Measurements from ENCODE around the gene ZNFX1.
"Not testable (repeated sequence)": the region's sequence is repeated elsewhere in the genome, so short reads cannot be mapped to it uniquely, and the experiment has no call there.

Gene ZNFX1

GRCh38 chr20:49230021-49230420, 47.8 kb downstream of the ZNFX1 start:
- no peak overlapping the region for H3K4me3 ChIP-seq (ENCODE audit: low read length)
- H3K27me3 ChIP-seq (ENCODE audit: control insufficient read depth, insufficient read depth, low read length) = no peaks in the 10 kb centered on the region
- peaks cover 45% of the 10 kb centered on the region for H3K36me3 ChIP-seq (ENCODE audit: control insufficient read depth, insufficient read depth, low read length)
- no peaks in the 10 kb centered on the region for H3K4me1 ChIP-seq (ENCODE audit: control insufficient read depth, insufficient read depth, low read length)
- no peak overlapping the region for H3K9ac ChIP-seq (ENCODE audit: low read length)
- no peak overlapping the region for H3K27ac ChIP-seq (ENCODE audit: low read depth, low read length)

- H3K9ac ChIP-seq (ENCODE audit: low read length) = no peak overlapping the region
- no peak overlapping the region for H3K27ac ChIP-seq (ENCODE audit: low read depth, low read length)
- H3K27me3 ChIP-seq (ENCODE audit: control insufficient read depth, insufficient read depth, low read length) = no peaks in the 10 kb centered on the region
- no peak overlapping the region for H3K4me3 ChIP-seq (ENCODE audit: low read length)
- H3K36me3 ChIP-seq (ENCODE audit: control insufficient read depth, insufficient read depth, low read length) = peaks cover 43% of the 10 kb centered on the region
- H3K4me1 ChIP-seq (ENCODE audit: control insufficient read depth, insufficient read depth, low read length) = no peaks in the 10 kb centered on the region
Observed at GRCh38 chr20:49229381-49229780, 48.5 kb downstream of the ZNFX1 start.

GRCh38 chr20:49228676-49229075, 49.2 kb downstream of the ZNFX1 start:
- Histone ChIP-seq H3K9ac (ENCODE audit: low read length) (no peak overlapping the region), H3K27ac (ENCODE audit: low read depth, low read length) (no peak overlapping the region), H3K4me3 (ENCODE audit: low read length) (no peak overlapping the region), H3K36me3 (ENCODE audit: control insufficient read depth, insufficient read depth, low read length) (peaks cover 47% of the 10 kb centered on the region), H3K27me3 (ENCODE audit: control insufficient read depth, insufficient read depth, low read length) (no peaks in the 10 kb centered on the region), H3K4me1 (ENCODE audit: control insufficient read depth, insufficient read depth, low read length) (no peaks in the 10 kb centered on the region)

- no peak overlapping the region for H3K27ac ChIP-seq (ENCODE audit: low read depth, low read length)
- no peak overlapping the region for H3K9ac ChIP-seq (ENCODE audit: low read length)
- H3K4me3 ChIP-seq (ENCODE audit: low read length) = no peak overlapping the region
- H3K36me3 ChIP-seq (ENCODE audit: control insufficient read depth, insufficient read depth, low read length) = peaks cover 48% of the 10 kb centered on the region
- no peaks in the 10 kb centered on the region for H3K4me1 ChIP-seq (ENCODE audit: control insufficient read depth, insufficient read depth, low read length)
- H3K27me3 ChIP-seq (ENCODE audit: control insufficient read depth, insufficient read depth, low read length) = no peaks in the 10 kb centered on the region
Observed at GRCh38 chr20:49225896-49226295, 52.0 kb downstream of the ZNFX1 start.

GRCh38 chr20:49219924-49220831, 57.7 kb downstream of the ZNFX1 start:
- Histone ChIP-seq H3K4me1 (ENCODE audit: control insufficient read depth, insufficient read depth, low read length) (no peaks in the 10 kb centered on the region), H3K36me3 (ENCODE audit: control insufficient read depth, insufficient read depth, low read length) (peaks cover 27% of the 10 kb centered on the region), H3K27ac (ENCODE audit: low read depth, low read length) (peak overlapping the region; percentile 92)

GRCh38 chr20:49219091-49219923, 58.5 kb downstream of the ZNFX1 start, which contains the start of gene DDX27:
Gene DDX27, plus strand, starts transcription at chr20:49219416. Its CDS starts 33 bp downstream, at chr20:49219449.
- Histone ChIP-seq H3K27me3 (ENCODE audit: control insufficient read depth, insufficient read depth, low read length) (no peaks in the 10 kb centered on the region), H3K4me3 (ENCODE audit: low read length) (peak within 1 kb of the TSS; percentile 99), H3K9ac (ENCODE audit: low read length) (peak within 1 kb of the TSS; percentile 97), H3K4me1 (ENCODE audit: control insufficient read depth, insufficient read depth, low read length) (no peaks in the 10 kb centered on the region), H3K36me3 (ENCODE audit: control insufficient read depth, insufficient read depth, low read length) (peaks cover 21% of the 10 kb centered on the region), H3K27ac (ENCODE audit: low read depth, low read length) (peak within 1 kb of the TSS; percentile 92)

More at GRCh38 chr20:49219924-49220831, 57.7 kb downstream of the ZNFX1 start:
- peak overlapping the region; percentile 97 for H3K9ac ChIP-seq (ENCODE audit: low read length)
- peak overlapping the region; percentile 99 for H3K4me3 ChIP-seq (ENCODE audit: low read length)
- no peaks in the 10 kb centered on the region for H3K27me3 ChIP-seq (ENCODE audit: control insufficient read depth, insufficient read depth, low read length)

- Histone ChIP-seq H3K36me3 (ENCODE audit: control insufficient read depth, insufficient read depth, low read length) (peaks cover 15% of the 10 kb centered on the region), H3K27ac (ENCODE audit: low read depth, low read length) (peak overlapping the region; percentile 92), H3K4me3 (ENCODE audit: low read length) (peak overlapping the region; percentile 27)
- not testable (repeated sequence) for H3K4me1 ChIP-seq (ENCODE audit: control insufficient read depth, insufficient read depth, low read length); H3K9ac ChIP-seq (ENCODE audit: low read length); H3K27me3 ChIP-seq (ENCODE audit: control insufficient read depth, insufficient read depth, low read length)
Observed at GRCh38 chr20:49218739-49219090, 59.1 kb downstream of the ZNFX1 start.

GRCh38 chr20:49216991-49217578, 60.8 kb downstream of the ZNFX1 start:
- H3K36me3 ChIP-seq (ENCODE audit: control insufficient read depth, insufficient read depth, low read length) = peaks cover 7% of the 10 kb centered on the region
- no peak overlapping the region for H3K9ac ChIP-seq (ENCODE audit: low read length)
- no peak overlapping the region for H3K27ac ChIP-seq (ENCODE audit: low read depth, low read length)
- H3K4me3 ChIP-seq (ENCODE audit: low read length) = peak overlapping the region; percentile 17
- no peaks in the 10 kb centered on the region for H3K4me1 ChIP-seq (ENCODE audit: control insufficient read depth, insufficient read depth, low read length)
- H3K27me3 ChIP-seq (ENCODE audit: control insufficient read depth, insufficient read depth, low read length) = no peaks in the 10 kb centered on the region

GRCh38 chr20:49215232-49215631, 62.6 kb downstream of the ZNFX1 start:
- Histone ChIP-seq H3K27me3 (ENCODE audit: control insufficient read depth, insufficient read depth, low read length) (no peaks in the 10 kb centered on the region), H3K4me1 (ENCODE audit: control insufficient read depth, insufficient read depth, low read length) (no peaks in the 10 kb centered on the region), H3K27ac (ENCODE audit: low read depth, low read length) (no peak overlapping the region), H3K36me3 (ENCODE audit: control insufficient read depth, insufficient read depth, low read length) (peaks cover 3% of the 10 kb centered on the region), H3K4me3 (ENCODE audit: low read length) (no peak overlapping the region), H3K9ac (ENCODE audit: low read length) (no peak overlapping the region)

- Histone ChIP-seq H3K36me3 (ENCODE audit: control insufficient read depth, insufficient read depth, low read length) (peaks cover 3% of the 10 kb centered on the region), H3K9ac (ENCODE audit: low read length) (no peak overlapping the region), H3K4me1 (ENCODE audit: control insufficient read depth, insufficient read depth, low read length) (no peaks in the 10 kb centered on the region), H3K27me3 (ENCODE audit: control insufficient read depth, insufficient read depth, low read length) (no peaks in the 10 kb centered on the region), H3K27ac (ENCODE audit: low read depth, low read length) (no peak overlapping the region), H3K4me3 (ENCODE audit: low read length) (no peak overlapping the region)
Observed at GRCh38 chr20:49214571-49214970, 63.3 kb downstream of the ZNFX1 start.

- Histone ChIP-seq H3K4me1 (ENCODE audit: control insufficient read depth, insufficient read depth, low read length) (no peaks in the 10 kb centered on the region), H3K27me3 (ENCODE audit: control insufficient read depth, insufficient read depth, low read length) (no peaks in the 10 kb centered on the region), H3K27ac (ENCODE audit: low read depth, low read length) (no peak overlapping the region), H3K36me3 (ENCODE audit: control insufficient read depth, insufficient read depth, low read length) (no peaks in the 10 kb centered on the region), H3K4me3 (ENCODE audit: low read length) (no peak overlapping the region), H3K9ac (ENCODE audit: low read length) (no peak overlapping the region)
Observed at GRCh38 chr20:49210757-49211110, 67.1 kb downstream of the ZNFX1 start.

GRCh38 chr20:49210101-49210756, 67.6 kb downstream of the ZNFX1 start:
- H3K36me3 ChIP-seq (ENCODE audit: control insufficient read depth, insufficient read depth, low read length) = no peaks in the 10 kb centered on the region
- no peaks in the 10 kb centered on the region for H3K27me3 ChIP-seq (ENCODE audit: control insufficient read depth, insufficient read depth, low read length)
- no peak overlapping the region for H3K4me3 ChIP-seq (ENCODE audit: low read length)
- no peak overlapping the region for H3K9ac ChIP-seq (ENCODE audit: low read length)
- H3K27ac ChIP-seq (ENCODE audit: low read depth, low read length) = no peak overlapping the region
- H3K4me1 ChIP-seq (ENCODE audit: control insufficient read depth, insufficient read depth, low read length) = no peaks in the 10 kb centered on the region

Data from rectal smooth muscle tissue (tissue), 1 donor.